Measurements from ENCODE around the gene CDK6. TPM values are rescaled to one million over a fixed set of nuclear protein-coding genes. Genes with fewer than 3 reads are reported as not detected.

CDK6 gene
- total and polyA plus RNA-seq, 2 experiments from 2014 or later, result 7.4 to 23.7 TPM

GRCh38 chr7:92670204-92670851 lies 166.0 kb downstream of the CDK6 start:
- Mint-ChIP-seq H3K4me1 (no peaks in the 10 kb centered on the region), H3K36me3 (ENCODE audit: low read depth) (no peaks in the 10 kb centered on the region), H3K27ac (no peak overlapping the region), H3K4me3 (no peak overlapping the region), H3K9me3 (no peaks in the 10 kb centered on the region), H3K27me3 (ENCODE audit: insufficient read depth, low read depth, poor library complexity) (no peaks in the 10 kb centered on the region)
- H3K4me2 ChIP-seq, result no peak overlapping the region
- DNase-seq (ENCODE audit: low spot score) (no peak), ATAC-seq (no peak)
- no peaks in the 10 kb centered on the region for H3K9me2 ChIP-seq (ENCODE audit: insufficient read depth)
- H3K27ac ChIP-seq (ENCODE audit: low read depth), result no peak overlapping the region
- H3F3A ChIP-seq (replicated peaks; ENCODE audit: low read depth), result no peaks in the 10 kb centered on the region
- H4K20me1 ChIP-seq (replicated peaks; ENCODE audit: insufficient read depth), result 0 out of 2 replicates have a peak, but pooled peaks cover 7% of the 10 kb centered on the region
- H3K4me1 ChIP-seq (ENCODE audit: insufficient read depth), result no peaks in the 10 kb centered on the region
- H2AFZ ChIP-seq, result no peak overlapping the region
- H3K36me3 ChIP-seq (ENCODE audit: insufficient read depth), result no peaks in the 10 kb centered on the region
- H3K27me3 ChIP-seq (ENCODE audit: insufficient read depth), result no peaks in the 10 kb centered on the region
- H3K4me3 ChIP-seq, result no peak overlapping the region
- no peaks in the 10 kb centered on the region for H3K79me2 ChIP-seq (replicated peaks; ENCODE audit: insufficient read depth)
- TF ChIP-seq ZNF462 (CRISPR knock-in tag; IDR thresholded peaks at IDR 0.05) (no peak), ZNF331 (CRISPR knock-in tag; IDR thresholded peaks at IDR 0.05; ENCODE audit: low read depth) (no peak), CREB1 (CRISPR knock-in tag; IDR thresholded peaks at IDR 0.05; ENCODE audit: low read depth) (no peak), STAT1 (IDR thresholded peaks at IDR 0.05; ENCODE audit: unreplicated experiment) (no peak), NANOG (IDR thresholded peaks at IDR 0.05; ENCODE audit: borderline replicate concordance) (no peak), EZH2phosphoT487 (IDR thresholded peaks at IDR 0.05; ENCODE audit: unreplicated experiment) (no peak), EZH2 (IDR thresholded peaks at IDR 0.05; ENCODE audit: low read depth, unreplicated experiment) (no peak), ZNF114 (CRISPR knock-in tag; IDR thresholded peaks at IDR 0.05) (no peak), POLR2AphosphoS5 (IDR thresholded peaks at IDR 0.05; ENCODE audit: low read depth) (no peak), ETS1 (IDR thresholded peaks at IDR 0.05) (no peak)
- TF ChIP-seq, protein P1, sequence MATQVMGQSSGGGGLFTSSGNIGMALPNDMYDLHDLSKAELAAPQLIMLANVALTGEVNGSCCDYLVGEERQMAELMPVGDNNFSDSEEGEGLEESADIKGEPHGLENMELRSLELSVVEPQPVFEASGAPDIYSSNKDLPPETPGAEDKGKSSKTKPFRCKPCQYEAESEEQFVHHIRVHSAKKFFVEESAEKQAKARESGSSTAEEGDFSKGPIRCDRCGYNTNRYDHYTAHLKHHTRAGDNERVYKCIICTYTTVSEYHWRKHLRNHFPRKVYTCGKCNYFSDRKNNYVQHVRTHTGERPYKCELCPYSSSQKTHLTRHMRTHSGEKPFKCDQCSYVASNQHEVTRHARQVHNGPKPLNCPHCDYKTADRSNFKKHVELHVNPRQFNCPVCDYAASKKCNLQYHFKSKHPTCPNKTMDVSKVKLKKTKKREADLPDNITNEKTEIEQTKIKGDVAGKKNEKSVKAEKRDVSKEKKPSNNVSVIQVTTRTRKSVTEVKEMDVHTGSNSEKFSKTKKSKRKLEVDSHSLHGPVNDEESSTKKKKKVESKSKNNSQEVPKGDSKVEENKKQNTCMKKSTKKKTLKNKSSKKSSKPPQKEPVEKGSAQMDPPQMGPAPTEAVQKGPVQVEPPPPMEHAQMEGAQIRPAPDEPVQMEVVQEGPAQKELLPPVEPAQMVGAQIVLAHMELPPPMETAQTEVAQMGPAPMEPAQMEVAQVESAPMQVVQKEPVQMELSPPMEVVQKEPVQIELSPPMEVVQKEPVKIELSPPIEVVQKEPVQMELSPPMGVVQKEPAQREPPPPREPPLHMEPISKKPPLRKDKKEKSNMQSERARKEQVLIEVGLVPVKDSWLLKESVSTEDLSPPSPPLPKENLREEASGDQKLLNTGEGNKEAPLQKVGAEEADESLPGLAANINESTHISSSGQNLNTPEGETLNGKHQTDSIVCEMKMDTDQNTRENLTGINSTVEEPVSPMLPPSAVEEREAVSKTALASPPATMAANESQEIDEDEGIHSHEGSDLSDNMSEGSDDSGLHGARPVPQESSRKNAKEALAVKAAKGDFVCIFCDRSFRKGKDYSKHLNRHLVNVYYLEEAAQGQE (IDR thresholded peaks at IDR 0.05; ENCODE audit: unreplicated experiment), result no peak
- TF ChIP-seq, protein P2, sequence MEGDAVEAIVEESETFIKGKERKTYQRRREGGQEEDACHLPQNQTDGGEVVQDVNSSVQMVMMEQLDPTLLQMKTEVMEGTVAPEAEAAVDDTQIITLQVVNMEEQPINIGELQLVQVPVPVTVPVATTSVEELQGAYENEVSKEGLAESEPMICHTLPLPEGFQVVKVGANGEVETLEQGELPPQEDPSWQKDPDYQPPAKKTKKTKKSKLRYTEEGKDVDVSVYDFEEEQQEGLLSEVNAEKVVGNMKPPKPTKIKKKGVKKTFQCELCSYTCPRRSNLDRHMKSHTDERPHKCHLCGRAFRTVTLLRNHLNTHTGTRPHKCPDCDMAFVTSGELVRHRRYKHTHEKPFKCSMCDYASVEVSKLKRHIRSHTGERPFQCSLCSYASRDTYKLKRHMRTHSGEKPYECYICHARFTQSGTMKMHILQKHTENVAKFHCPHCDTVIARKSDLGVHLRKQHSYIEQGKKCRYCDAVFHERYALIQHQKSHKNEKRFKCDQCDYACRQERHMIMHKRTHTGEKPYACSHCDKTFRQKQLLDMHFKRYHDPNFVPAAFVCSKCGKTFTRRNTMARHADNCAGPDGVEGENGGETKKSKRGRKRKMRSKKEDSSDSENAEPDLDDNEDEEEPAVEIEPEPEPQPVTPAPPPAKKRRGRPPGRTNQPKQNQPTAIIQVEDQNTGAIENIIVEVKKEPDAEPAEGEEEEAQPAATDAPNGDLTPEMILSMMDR (conservative IDR thresholded peaks at IDR 0.05; ENCODE audit: low read depth in 2 of 2), result no peak
